ENCODE measurements around the gene SH3GL3.

DNA sequence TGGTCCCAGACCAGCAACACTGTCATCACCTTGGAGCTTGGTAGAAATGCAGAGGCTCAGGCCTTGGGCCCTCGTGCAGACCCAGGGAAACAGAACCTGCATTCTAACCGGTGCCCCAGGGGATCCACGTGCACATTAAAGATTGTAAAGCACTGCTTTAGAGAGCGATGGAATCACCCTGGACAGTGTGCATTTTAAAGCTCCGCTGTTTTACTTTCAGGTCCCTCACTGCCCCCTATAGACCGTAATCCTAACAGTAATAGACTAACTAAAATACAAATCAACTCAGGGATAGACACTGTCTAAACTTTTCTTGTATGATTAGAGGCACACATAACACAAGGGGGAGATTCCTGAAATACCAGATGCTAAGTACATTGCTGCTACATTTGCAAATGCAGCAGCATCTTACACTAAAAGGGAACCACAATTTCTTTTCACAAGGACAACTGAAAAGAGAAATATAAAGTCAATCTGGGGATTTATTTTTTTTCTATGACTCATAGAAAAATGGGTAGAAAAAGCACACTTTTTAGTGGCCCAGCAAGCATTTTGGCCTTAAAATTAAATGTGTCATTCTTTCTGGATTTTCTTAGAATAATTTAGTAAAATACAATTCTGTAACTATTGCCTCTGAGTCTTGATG is 10.5 kb upstream of the SH3GL3 start:
- TF ChIP-seq YY1 (IDR thresholded peaks at IDR 0.05; ENCODE audit: low read depth) (no peak), RAD21 (IDR thresholded peaks at IDR 0.05; ENCODE audit: low read depth) (peak; percentile 74), ZBTB7A (IDR thresholded peaks at IDR 0.05; ENCODE audit: low read depth) (no peak), EGR1 (IDR thresholded peaks at IDR 0.05) (no peak), CREB1 (IDR thresholded peaks at IDR 0.05; ENCODE audit: low read depth) (no peak), NFIC (IDR thresholded peaks at IDR 0.05) (no peak), TAF1 (IDR thresholded peaks at IDR 0.05; ENCODE audit: low read depth) (no peak), EP300 (IDR thresholded peaks at IDR 0.05; ENCODE audit: borderline replicate concordance) (no peak), FOXM1 (IDR thresholded peaks at IDR 0.05; ENCODE audit: borderline replicate concordance, low read depth) (no peak), TCF12 (IDR thresholded peaks at IDR 0.05; ENCODE audit: low read depth) (no peak)
- TF ChIP-seq, protein P1, sequence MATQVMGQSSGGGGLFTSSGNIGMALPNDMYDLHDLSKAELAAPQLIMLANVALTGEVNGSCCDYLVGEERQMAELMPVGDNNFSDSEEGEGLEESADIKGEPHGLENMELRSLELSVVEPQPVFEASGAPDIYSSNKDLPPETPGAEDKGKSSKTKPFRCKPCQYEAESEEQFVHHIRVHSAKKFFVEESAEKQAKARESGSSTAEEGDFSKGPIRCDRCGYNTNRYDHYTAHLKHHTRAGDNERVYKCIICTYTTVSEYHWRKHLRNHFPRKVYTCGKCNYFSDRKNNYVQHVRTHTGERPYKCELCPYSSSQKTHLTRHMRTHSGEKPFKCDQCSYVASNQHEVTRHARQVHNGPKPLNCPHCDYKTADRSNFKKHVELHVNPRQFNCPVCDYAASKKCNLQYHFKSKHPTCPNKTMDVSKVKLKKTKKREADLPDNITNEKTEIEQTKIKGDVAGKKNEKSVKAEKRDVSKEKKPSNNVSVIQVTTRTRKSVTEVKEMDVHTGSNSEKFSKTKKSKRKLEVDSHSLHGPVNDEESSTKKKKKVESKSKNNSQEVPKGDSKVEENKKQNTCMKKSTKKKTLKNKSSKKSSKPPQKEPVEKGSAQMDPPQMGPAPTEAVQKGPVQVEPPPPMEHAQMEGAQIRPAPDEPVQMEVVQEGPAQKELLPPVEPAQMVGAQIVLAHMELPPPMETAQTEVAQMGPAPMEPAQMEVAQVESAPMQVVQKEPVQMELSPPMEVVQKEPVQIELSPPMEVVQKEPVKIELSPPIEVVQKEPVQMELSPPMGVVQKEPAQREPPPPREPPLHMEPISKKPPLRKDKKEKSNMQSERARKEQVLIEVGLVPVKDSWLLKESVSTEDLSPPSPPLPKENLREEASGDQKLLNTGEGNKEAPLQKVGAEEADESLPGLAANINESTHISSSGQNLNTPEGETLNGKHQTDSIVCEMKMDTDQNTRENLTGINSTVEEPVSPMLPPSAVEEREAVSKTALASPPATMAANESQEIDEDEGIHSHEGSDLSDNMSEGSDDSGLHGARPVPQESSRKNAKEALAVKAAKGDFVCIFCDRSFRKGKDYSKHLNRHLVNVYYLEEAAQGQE (IDR thresholded peaks at IDR 0.05; ENCODE audit: low read depth), result no peak
- TF ChIP-seq, protein P2, sequence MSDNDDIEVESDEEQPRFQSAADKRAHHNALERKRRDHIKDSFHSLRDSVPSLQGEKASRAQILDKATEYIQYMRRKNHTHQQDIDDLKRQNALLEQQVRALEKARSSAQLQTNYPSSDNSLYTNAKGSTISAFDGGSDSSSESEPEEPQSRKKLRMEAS (IDR thresholded peaks at IDR 0.05), result no peak
- TF ChIP-seq, protein P3, sequence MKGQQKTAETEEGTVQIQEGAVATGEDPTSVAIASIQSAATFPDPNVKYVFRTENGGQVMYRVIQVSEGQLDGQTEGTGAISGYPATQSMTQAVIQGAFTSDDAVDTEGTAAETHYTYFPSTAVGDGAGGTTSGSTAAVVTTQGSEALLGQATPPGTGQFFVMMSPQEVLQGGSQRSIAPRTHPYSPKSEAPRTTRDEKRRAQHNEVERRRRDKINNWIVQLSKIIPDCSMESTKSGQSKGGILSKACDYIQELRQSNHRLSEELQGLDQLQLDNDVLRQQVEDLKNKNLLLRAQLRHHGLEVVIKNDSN (IDR thresholded peaks at IDR 0.05), result no peak

All from Ishikawa (cell line).